Mucosa of rectum (tissue), 2 donors: ENCODE measurements around the gene SUMO2.
"Not testable (repeated sequence)": the region's sequence is repeated elsewhere in the genome, so short reads cannot be mapped to it uniquely, and the experiment has no call there.

Experiments used
- H3K27ac ChIP-seq, 2 donors: one replicate each; pipeline ENCODE4 v1.7.0; 2013; ENCODE audit warnings: inconsistent platforms in 2 of 2, low read depth in 2 of 2, low read length in 2 of 2
- H3K27me3 ChIP-seq, 2 donors: one replicate each; pipeline ENCODE4 v1.7.0; 2013; ENCODE audit warnings: low read length in 2 of 2; ENCODE audit not compliant: control insufficient read depth in 2 of 2, insufficient read depth in 2 of 2
- H3K36me3 ChIP-seq, 2 donors: one replicate each; pipeline ENCODE4 v1.7.0; 2013; ENCODE audit warnings: low read length in 2 of 2; ENCODE audit not compliant: control insufficient read depth in 2 of 2, insufficient read depth in 2 of 2
- H3K4me1 ChIP-seq, 2 donors: one replicate each; pipeline ENCODE4 v1.7.0; 2013; ENCODE audit warnings: low read length in 2 of 2, mild to moderate bottlenecking in 1 of 2; ENCODE audit not compliant: control insufficient read depth in 2 of 2, insufficient read depth in 2 of 2
- H3K4me3 ChIP-seq, 2 donors: one replicate each; pipeline ENCODE4 v1.7.0; 2013; ENCODE audit warnings: low read length in 2 of 2
- H3K9ac ChIP-seq, 2 donors: one replicate each; pipeline ENCODE4 v1.7.0; 2013; ENCODE audit warnings: low read length in 2 of 2, low read depth in 1 of 2, mild to moderate bottlenecking in 1 of 2
- H3K9me3 ChIP-seq, 2 donors: one replicate each; pipeline ENCODE4 v1.7.0; 2013; ENCODE audit warnings: low read length in 2 of 2; ENCODE audit not compliant: control insufficient read depth in 2 of 2
- donor health status: healthy.
- donor health status: Normal muscosa, but diverticular disease.

The SUMO2 gene

DNA sequence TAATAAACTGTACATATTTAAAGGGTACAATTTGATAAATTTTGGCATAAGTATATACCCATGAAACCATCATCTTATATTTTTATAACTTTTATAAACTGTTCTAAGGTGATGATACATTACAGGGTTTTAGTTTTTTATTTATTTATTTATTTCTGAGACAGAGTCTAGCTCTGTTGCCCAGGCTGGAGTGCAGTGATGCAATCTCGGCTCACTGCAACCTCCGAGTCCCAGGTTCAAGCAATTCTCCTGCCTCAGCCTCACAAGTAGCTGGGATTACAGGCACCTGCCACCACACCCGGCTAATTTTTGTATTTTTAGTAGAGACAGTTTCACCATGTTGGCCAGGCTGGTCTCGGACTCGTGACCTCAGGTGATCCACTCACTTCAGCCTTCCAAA, 54.8 kb downstream of the SUMO2 start:
- H3K27ac ChIP-seq, result peak overlapping the region; percentile 71 to 74
- H3K9ac ChIP-seq, result peak overlapping the region in 1 of 2 donors; percentile 47
- peaks cover 32 to 51% of the 10 kb centered on the region in 2 donors for H3K4me1 ChIP-seq
- peaks cover 14 to 19% of the 10 kb centered on the region in 2 donors for H3K36me3 ChIP-seq
- not testable (repeated sequence) for H3K9me3 ChIP-seq, H3K27me3 ChIP-seq, H3K4me3 ChIP-seq

DNA sequence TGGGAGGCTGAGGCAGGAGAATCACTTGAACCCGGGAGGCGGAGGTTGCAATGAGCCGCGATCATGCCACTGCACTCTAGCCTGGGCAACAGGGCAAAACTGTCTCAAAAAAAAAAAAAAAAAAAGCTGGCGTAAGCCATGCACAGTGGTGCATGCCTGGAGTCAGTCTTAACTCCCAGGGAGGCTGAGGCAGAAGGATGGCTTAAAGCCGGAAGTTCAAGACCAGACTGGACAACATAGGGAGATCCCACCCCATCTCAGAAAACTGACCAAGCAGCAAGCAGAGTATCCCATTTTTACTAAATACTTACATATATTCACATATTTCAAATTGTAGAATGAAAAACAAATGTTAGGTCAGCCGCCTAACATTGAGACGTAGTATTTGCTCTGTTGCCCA, 55.8 kb downstream of the SUMO2 start:
- H3K9ac ChIP-seq, result no peak overlapping the region
- no peaks in the 10 kb centered on the region for H3K9me3 ChIP-seq
- no peak overlapping the region for H3K4me3 ChIP-seq
- H3K36me3 ChIP-seq, result peaks cover 14 to 19% of the 10 kb centered on the region in 2 donors
- peak overlapping the region in 1 of 2 donors; percentile 74 for H3K27ac ChIP-seq
- H3K27me3 ChIP-seq, result no peaks in the 10 kb centered on the region
- H3K4me1 ChIP-seq, result peaks cover 32 to 53% of the 10 kb centered on the region in 2 donors

DNA sequence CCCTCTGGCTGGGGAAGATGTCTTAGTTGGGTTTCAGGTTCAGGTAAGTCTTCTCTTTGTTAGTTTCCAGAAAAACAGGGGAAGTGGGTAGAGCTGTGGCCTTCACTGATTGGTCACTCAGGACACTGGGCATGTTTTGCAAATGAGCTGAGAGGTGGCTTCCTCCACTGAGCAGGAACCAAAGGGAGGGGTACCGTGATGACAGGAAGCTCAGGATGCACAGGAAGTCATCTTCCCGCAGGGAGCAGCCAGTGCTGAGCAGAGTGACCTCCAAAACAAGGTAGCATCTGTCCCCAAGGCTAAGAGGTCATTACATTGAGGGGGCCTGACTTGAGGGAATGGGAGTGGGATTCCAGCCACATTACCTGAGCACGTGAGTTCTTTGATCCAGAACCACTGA, 56.8 kb downstream of the SUMO2 start:
- H3K36me3 ChIP-seq, result peaks cover 15 to 19% of the 10 kb centered on the region in 2 donors
- H3K9me3 ChIP-seq, result no peaks in the 10 kb centered on the region
- H3K4me1 ChIP-seq, result peaks cover 29 to 55% of the 10 kb centered on the region in 2 donors
- H3K27ac ChIP-seq, result peak overlapping the region in 1 of 2 donors; percentile 94
- H3K9ac ChIP-seq, result peak overlapping the region; percentile 12 to 26
- no peaks in the 10 kb centered on the region for H3K27me3 ChIP-seq
- no peak overlapping the region for H3K4me3 ChIP-seq

DNA sequence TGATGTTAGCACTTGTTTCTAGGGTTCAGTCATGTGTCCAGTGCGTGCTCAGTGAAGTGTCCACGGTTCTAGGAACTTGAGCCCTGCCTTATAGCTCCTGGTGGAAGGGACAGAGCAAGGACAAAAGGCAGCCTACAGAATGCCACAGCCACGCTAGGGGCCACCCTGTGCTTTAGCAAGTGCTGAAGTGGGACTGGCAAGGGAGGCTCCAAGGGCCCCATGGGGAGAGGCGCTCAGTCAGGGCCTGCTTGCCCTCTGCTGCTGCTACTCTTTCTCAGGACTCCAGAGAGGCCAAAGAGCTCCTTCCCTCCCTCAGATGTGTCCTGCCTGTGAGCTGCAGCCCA, 58.0 kb downstream of the SUMO2 start:
- peak overlapping the region; percentile 7 to 31 for H3K4me3 ChIP-seq
- H3K4me1 ChIP-seq, result peaks cover 24 to 55% of the 10 kb centered on the region in 2 donors
- H3K9me3 ChIP-seq, result no peaks in the 10 kb centered on the region
- no peaks in the 10 kb centered on the region for H3K27me3 ChIP-seq
- peaks cover 15 to 17% of the 10 kb centered on the region in 2 donors for H3K36me3 ChIP-seq
- peak overlapping the region; percentile 54 to 71 for H3K9ac ChIP-seq
- peak overlapping the region; percentile 94 for H3K27ac ChIP-seq

DNA sequence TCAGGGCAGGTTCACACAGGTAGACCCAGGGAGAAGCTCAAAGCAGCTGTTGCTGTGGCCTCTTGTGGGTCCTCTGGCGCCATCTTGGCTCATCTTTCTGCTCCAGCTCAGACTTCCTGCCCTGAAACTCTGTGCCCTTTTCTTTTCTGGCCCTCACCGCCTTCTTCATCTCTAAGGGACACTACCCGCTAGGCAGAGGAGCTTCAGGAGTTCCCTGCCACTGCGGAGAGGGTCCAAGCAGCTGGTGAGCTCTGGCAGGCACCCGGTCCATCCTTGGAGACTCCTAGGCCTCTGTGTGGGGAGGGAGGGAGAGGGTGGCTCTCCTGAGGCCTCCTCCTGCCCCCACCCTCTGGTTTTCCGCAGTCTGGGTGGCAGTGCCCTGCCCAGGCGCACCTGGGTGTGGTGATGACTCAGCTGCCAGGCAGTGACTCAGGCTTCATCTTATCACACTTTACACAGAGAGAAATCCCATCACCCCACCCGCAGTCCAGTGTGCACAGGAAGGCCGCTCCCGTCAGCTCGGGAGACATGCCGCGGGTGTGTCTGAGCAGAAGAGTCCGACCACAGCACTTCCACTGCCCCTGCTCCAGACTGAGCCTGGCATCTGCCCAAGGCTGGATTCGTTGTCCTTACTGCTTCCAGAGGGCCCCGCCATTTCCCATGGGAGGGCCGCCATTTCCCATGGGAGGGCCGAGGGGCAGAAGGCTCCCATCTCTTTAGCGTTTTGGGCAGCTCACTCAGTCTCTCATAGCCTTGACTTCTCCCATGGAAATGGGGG, 58.5 kb downstream of the SUMO2 start:
- H3K9ac ChIP-seq, result peak overlapping the region; percentile 54 to 71
- H3K9me3 ChIP-seq, result no peaks in the 10 kb centered on the region
- H3K4me1 ChIP-seq, result peaks cover 23 to 51% of the 10 kb centered on the region in 2 donors
- H3K27ac ChIP-seq, result peak overlapping the region; percentile 94
- peak overlapping the region in 1 of 2 donors; percentile 31 for H3K4me3 ChIP-seq
- peaks cover 9 to 12% of the 10 kb centered on the region in 2 donors for H3K36me3 ChIP-seq
- H3K27me3 ChIP-seq, result no peaks in the 10 kb centered on the region

- Histone ChIP-seq H3K36me3 (peaks cover 4 to 7% of the 10 kb centered on the region in 2 donors), H3K9me3 (no peaks in the 10 kb centered on the region), H3K27ac (peak overlapping the region; percentile 96), H3K4me1 (peaks cover 25 to 39% of the 10 kb centered on the region in 2 donors), H3K27me3 (no peaks in the 10 kb centered on the region), H3K4me3 (no peak overlapping the region), H3K9ac (peak overlapping the region in 1 of 2 donors; percentile 69)
These were observed 64.5 kb downstream of the SUMO2 start for GRCh38 chr17:75118307-75118706.

- Histone ChIP-seq H3K36me3 (peaks cover 4 to 7% of the 10 kb centered on the region in 2 donors), H3K9me3 (no peaks in the 10 kb centered on the region), H3K27me3 (no peaks in the 10 kb centered on the region), H3K4me1 (peaks cover 25 to 37% of the 10 kb centered on the region in 2 donors), H3K27ac (no peak overlapping the region), H3K4me3 (no peak overlapping the region), H3K9ac (no peak overlapping the region)
These were observed 66.0 kb downstream of the SUMO2 start for GRCh38 chr17:75116737-75117136.
